Measurements from ENCODE around the gene CNN1. TPM values are rescaled to one million over a fixed set of nuclear protein-coding genes. Genes with fewer than 3 reads are reported as not detected.

Gene CNN1
- polyA plus RNA-seq, 1 of the 3 experiments (the other 2 are of a cell fraction), result 4.6 TPM

- no peak for TF ChIP-seq YY1 (IDR thresholded peaks at IDR 0.05; ENCODE audit: low read depth)
Observed at GRCh38 chr19:11587975-11588631, 49.5 kb downstream of the CNN1 start (continued).

DNA sequence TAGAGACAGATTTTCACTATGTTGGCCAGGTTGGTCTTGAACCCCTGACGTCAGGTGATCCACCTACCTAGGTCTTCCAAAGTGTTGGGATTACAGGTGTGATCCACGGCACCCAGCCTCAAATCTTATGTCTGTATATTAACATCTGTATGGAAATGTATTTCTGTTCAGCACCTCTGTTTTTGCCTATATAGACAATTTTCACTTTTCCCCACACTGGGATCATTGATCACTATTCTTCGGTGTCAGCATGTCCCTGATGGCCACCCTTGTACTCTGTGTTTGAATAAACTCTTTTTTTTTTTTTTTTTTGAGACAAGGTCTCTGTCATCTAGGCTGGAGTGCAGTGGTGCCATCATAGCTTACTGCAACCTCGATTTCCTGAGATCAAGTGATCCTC is 55.4 kb downstream of the CNN1 start:
- TF ChIP-seq, protein P1, sequence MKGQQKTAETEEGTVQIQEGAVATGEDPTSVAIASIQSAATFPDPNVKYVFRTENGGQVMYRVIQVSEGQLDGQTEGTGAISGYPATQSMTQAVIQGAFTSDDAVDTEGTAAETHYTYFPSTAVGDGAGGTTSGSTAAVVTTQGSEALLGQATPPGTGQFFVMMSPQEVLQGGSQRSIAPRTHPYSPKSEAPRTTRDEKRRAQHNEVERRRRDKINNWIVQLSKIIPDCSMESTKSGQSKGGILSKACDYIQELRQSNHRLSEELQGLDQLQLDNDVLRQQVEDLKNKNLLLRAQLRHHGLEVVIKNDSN (IDR thresholded peaks at IDR 0.05; ENCODE audit: borderline replicate concordance, low read depth), result no peak
- TF ChIP-seq FOSL2 (IDR thresholded peaks at IDR 0.05; ENCODE audit: borderline replicate concordance, low read depth), result no peak
- TF ChIP-seq, protein P2, sequence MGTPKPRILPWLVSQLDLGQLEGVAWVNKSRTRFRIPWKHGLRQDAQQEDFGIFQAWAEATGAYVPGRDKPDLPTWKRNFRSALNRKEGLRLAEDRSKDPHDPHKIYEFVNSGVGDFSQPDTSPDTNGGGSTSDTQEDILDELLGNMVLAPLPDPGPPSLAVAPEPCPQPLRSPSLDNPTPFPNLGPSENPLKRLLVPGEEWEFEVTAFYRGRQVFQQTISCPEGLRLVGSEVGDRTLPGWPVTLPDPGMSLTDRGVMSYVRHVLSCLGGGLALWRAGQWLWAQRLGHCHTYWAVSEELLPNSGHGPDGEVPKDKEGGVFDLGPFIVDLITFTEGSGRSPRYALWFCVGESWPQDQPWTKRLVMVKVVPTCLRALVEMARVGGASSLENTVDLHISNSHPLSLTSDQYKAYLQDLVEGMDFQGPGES (IDR thresholded peaks at IDR 0.05; ENCODE audit: low read depth, low read length), result no peak
- TF ChIP-seq PBX3 (IDR thresholded peaks at IDR 0.05), result no peak
- TF ChIP-seq FOXJ3 (CRISPR knock-in tag; IDR thresholded peaks at IDR 0.05), result no peak
- TF ChIP-seq SMC3 (IDR thresholded peaks at IDR 0.05; ENCODE audit: low read depth, low read length), result no peak
- TF ChIP-seq ZBTB33 (IDR thresholded peaks at IDR 0.05; ENCODE audit: borderline replicate concordance, low read depth), result no peak
- TF ChIP-seq EZH2phosphoT487 (IDR thresholded peaks at IDR 0.05; ENCODE audit: borderline replicate concordance, low read depth), result no peak
- TF ChIP-seq, protein P3, sequence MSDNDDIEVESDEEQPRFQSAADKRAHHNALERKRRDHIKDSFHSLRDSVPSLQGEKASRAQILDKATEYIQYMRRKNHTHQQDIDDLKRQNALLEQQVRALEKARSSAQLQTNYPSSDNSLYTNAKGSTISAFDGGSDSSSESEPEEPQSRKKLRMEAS (IDR thresholded peaks at IDR 0.05; ENCODE audit: low read depth), result no peak
- Histone ChIP-seq H3K9ac (no peak overlapping the region), H3K36me3 (replicated peaks in 1 of 2; ENCODE audit: control insufficient read depth in 1 of 2, insufficient read depth in 2 of 2, low read length in 1 of 2) (peaks cover 0 to 4% of the 10 kb centered on the region in 2 experiments), H3K79me2 (ENCODE audit: insufficient read depth) (peaks cover 19% of the 10 kb centered on the region), H2AFZ (ENCODE audit: low read depth) (no peak overlapping the region), H3K4me3 (ENCODE audit: low read depth in 2 of 2, low read length in 1 of 2) (no peak overlapping the region), H4K20me1 (ENCODE audit: insufficient read depth) (peaks cover 6% of the 10 kb centered on the region; the same call in 1 of the 2 replicates), H3F3A (replicated peaks; ENCODE audit: insufficient read depth) (no peaks in the 10 kb centered on the region), H3K27me3 (ENCODE audit: insufficient read depth) (no peaks in the 10 kb centered on the region), H3K9me3 (no peaks in the 10 kb centered on the region), H3K9me2 (no peaks in the 10 kb centered on the region), H3K4me1 (ENCODE audit: control insufficient read depth in 1 of 2, insufficient read depth in 2 of 2, low read depth in 1 of 2, low read length in 1 of 2) (peaks cover 0 to 5% of the 10 kb centered on the region in 2 experiments; a peak in 2 of 4 replicates), H3K4me2 (no peak overlapping the region), H3K27ac (ENCODE audit: low read depth in 2 of 2, low read length in 1 of 2) (no peak overlapping the region)
- DNase-seq, result no peak
- 82% methylated on average over 4 of the region's 4 CpGs for WGBS (ENCODE audit: low lambda C conversion rate)
- CTCF ChIA-PET, result interaction anchor here (1.0 kb wide), 2 partner anchors 34 to 35 kb away, joined by 3 read pairs; partner anchors contain the start of gene ELOF1
- POLR2A ChIA-PET, result interaction anchor here (0.6 kb wide), 1 partner anchor 42 kb away, joined by 3 read pairs; no protein-coding TSS in a partner anchor
